Loucy (cell line): Measurements from ENCODE around the gene SPACDR.
A peak's percentile ranks its signal among the peaks of the same experiment; 100 is the strongest.

ENCODE experiments used
- H2AFZ ChIP-seq: fragments of 200-600 bp; sonication (generic); 2 replicates; pipeline ENCODE4 v1.6.0; 2016; ENCODE audit warnings: antibody characterized with exemption, mild to moderate bottlenecking, low read length, moderate library complexity
- H3F3A ChIP-seq: fragments of 200-600 bp; 2 replicates; pipeline ENCODE4 v1.6.0; 2016; ENCODE audit warnings: antibody characterized with exemption, low read depth, mild to moderate bottlenecking
- H3K27me3 ChIP-seq: fragments of 200-600 bp; sonication (generic); 2 replicates; pipeline ENCODE4 v1.6.1; 2014; ENCODE audit warnings: low read length, mild to moderate bottlenecking; ENCODE audit not compliant: insufficient read depth, poor library complexity, severe bottlenecking
- H3K36me3 ChIP-seq: fragments of 200-600 bp; sonication (generic); 2 replicates; pipeline ENCODE4 v1.6.1; 2016; ENCODE audit warnings: low read length; ENCODE audit not compliant: insufficient read depth
- H3K4me1 ChIP-seq: fragments of 200-600 bp; sonication (generic); 2 replicates; pipeline ENCODE4 v1.5.1; 2014; ENCODE audit warnings: low read length, mild to moderate bottlenecking; ENCODE audit not compliant: insufficient read depth, poor library complexity, severe bottlenecking
- H3K4me2 ChIP-seq: fragments of 200-600 bp; sonication (generic); 2 replicates; pipeline ENCODE4 v1.6.0; 2014; ENCODE audit warnings: antibody characterized with exemption, low read length, low read depth, mild to moderate bottlenecking; ENCODE audit not compliant: poor library complexity, severe bottlenecking
- H3K4me3 ChIP-seq: fragments of 200-600 bp; sonication (generic); 2 replicates; pipeline ENCODE4 v1.5.1; 2014; ENCODE audit warnings: low read length, mild to moderate bottlenecking, mixed read lengths; ENCODE audit not compliant: poor library complexity, severe bottlenecking
- H3K79me2 ChIP-seq: fragments of 200-600 bp; sonication (generic); 2 replicates; pipeline ENCODE4 v1.6.1; 2014; ENCODE audit warnings: low read length; ENCODE audit not compliant: insufficient read depth
- H3K9ac ChIP-seq: fragments of 200-600 bp; sonication (generic); 2 replicates; pipeline ENCODE4 v1.6.0; 2014; ENCODE audit warnings: mild to moderate bottlenecking, low read depth, low read length, moderate library complexity; ENCODE audit not compliant: poor library complexity, severe bottlenecking
- H3K9me2 ChIP-seq: fragments of 200-600 bp; sonication (generic); replicated peaks from 2 replicates; pipeline ENCODE4 v1.6.1; 2016; ENCODE audit warnings: low read depth, low read length, mixed read lengths
- H3K9me3 ChIP-seq: fragments of 200-600 bp; sonication (generic); 2 replicates; pipeline ENCODE4 v1.6.1; 2014; ENCODE audit warnings: mild to moderate bottlenecking, antibody characterized with exemption, low read length, low read depth; ENCODE audit not compliant: insufficient read depth
- H4K20me1 ChIP-seq: fragments of 200-600 bp; sonication (generic); 2 replicates; pipeline ENCODE4 v1.6.0; 2014; ENCODE audit warnings: antibody characterized with exemption, low read length, mild to moderate bottlenecking; ENCODE audit not compliant: insufficient read depth, poor library complexity, severe bottlenecking
- EZH2phosphoT487 ChIP-seq: fragments of 200-600 bp; IDR thresholded peaks from 2 replicates; pipeline ENCODE4 v1.6.1; 2018; ENCODE audit warnings: antibody characterized with exemption, mild to moderate bottlenecking, moderate library complexity, borderline replicate concordance
- TF ChIP-seq, protein P1 (sequence below): fragments of 200-600 bp; sonication (generic); conservative IDR thresholded peaks from 2 replicates; pipeline ENCODE4 v1.5.1; 2014; ENCODE audit warnings: mild to moderate bottlenecking, antibody characterized with exemption, low read length

Gene SPACDR

DNA sequence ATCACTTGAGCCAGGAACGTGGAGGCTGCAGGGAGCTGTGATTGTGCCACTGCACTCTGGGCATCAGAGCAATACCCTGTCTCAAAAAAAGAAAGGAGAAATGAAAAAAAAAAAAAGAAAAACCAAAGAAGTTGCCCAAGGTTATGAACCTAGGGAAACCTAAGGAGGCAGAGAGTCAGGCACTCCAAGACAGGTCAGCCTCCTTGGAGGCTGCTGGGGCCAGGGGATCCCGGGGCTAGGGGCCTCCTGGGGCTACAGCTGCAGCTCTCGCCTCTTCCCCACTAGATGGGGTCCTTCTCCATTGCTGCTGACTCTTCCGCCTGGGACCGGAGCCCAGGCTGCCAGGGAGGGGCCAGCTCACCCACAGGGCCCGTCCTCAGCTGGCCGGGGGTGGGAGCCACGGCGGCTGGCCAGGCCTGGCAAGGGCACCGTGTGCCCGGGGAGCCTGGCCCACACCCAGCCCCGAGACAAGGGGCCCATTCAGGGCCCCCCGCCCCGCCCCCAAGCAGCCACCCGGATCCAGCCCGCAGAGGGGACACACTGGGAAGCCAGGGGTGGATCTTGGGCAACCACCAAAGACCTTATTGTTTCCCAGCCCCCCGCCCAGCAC is 1.7 kb upstream of the SPACDR start:
- no peaks in the 10 kb centered on the region for H3K9me2 ChIP-seq
- TF ChIP-seq, protein P1, sequence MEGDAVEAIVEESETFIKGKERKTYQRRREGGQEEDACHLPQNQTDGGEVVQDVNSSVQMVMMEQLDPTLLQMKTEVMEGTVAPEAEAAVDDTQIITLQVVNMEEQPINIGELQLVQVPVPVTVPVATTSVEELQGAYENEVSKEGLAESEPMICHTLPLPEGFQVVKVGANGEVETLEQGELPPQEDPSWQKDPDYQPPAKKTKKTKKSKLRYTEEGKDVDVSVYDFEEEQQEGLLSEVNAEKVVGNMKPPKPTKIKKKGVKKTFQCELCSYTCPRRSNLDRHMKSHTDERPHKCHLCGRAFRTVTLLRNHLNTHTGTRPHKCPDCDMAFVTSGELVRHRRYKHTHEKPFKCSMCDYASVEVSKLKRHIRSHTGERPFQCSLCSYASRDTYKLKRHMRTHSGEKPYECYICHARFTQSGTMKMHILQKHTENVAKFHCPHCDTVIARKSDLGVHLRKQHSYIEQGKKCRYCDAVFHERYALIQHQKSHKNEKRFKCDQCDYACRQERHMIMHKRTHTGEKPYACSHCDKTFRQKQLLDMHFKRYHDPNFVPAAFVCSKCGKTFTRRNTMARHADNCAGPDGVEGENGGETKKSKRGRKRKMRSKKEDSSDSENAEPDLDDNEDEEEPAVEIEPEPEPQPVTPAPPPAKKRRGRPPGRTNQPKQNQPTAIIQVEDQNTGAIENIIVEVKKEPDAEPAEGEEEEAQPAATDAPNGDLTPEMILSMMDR, result 0 out of 2 replicates have a peak, but pooled peaks have one; percentile 12
- no peak for TF ChIP-seq EZH2phosphoT487
- H3F3A ChIP-seq, result no peaks in the 10 kb centered on the region
- H3K36me3 ChIP-seq, result peaks cover 22% of the 10 kb centered on the region; the same call in 1 of the 2 replicates
- no peak overlapping the region for H3K4me2 ChIP-seq
- H3K9ac ChIP-seq, result no peak overlapping the region
- no peak overlapping the region for H3K4me3 ChIP-seq
- no peaks in the 10 kb centered on the region for H3K79me2 ChIP-seq
- H3K4me1 ChIP-seq, result peaks cover 5% of the 10 kb centered on the region
- no peaks in the 10 kb centered on the region for H3K9me3 ChIP-seq
- H3K27me3 ChIP-seq, result no peaks in the 10 kb centered on the region
- peaks cover 21% of the 10 kb centered on the region for H4K20me1 ChIP-seq
- no peak overlapping the region for H2AFZ ChIP-seq

DNA sequence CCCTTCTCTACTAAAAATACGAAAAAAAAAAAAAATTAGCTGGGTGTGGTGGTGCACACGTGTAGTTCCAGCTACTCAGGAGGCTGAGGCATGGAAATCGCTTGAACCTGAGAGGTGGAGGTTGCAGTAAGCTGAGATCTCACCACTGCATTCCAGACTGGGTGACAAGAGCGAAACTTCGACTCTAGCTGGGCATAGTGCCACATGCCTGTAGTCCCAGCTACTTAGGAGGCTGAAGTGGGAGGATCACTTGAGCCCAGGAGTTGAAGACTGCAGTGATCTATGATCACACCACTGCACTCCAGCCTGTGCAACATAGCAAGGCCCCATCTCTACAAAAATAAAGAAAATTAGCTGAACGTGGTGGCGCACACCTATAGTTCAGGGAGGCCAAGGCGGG is 1.2 kb upstream of the SPACDR start:
- Histone ChIP-seq H3K9ac (no peak overlapping the region), H3K4me3 (no peak overlapping the region), H3K4me2 (no peak overlapping the region), H3K4me1 (peaks cover 5% of the 10 kb centered on the region), H2AFZ (no peak overlapping the region), H3K27me3 (no peaks in the 10 kb centered on the region), H3K9me3 (no peaks in the 10 kb centered on the region), H3F3A (no peaks in the 10 kb centered on the region), H4K20me1 (peaks cover 21% of the 10 kb centered on the region), H3K36me3 (peaks cover 22% of the 10 kb centered on the region; the same call in 1 of the 2 replicates), H3K9me2 (no peaks in the 10 kb centered on the region), H3K79me2 (no peaks in the 10 kb centered on the region)
- TF ChIP-seq, protein P1, result no peak
- no peak for TF ChIP-seq EZH2phosphoT487

DNA sequence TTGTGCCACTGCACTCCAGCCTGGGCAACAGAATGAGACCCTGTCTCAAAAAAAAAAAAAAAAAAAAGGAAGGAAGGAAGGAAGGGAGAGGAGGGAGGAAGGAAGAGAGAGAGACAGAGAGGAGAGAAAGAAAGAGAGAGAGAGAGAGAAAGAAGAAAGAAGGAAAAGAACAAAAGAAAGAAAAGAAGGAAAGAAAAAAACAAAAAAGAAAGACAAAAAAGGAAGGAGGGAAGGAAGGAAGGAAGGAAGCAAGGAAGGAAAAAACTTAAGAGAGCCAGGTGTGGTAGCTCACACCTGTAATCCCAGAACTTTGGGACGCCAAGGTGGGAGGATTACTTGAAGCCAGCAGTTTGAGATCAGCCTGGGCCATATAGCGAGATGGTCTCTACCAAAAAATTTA is 731 bp upstream of the SPACDR start:
- H3K9me3 ChIP-seq, result no peaks in the 10 kb centered on the region
- H3K4me1 ChIP-seq, result peaks cover 5% of the 10 kb centered on the region
- peaks cover 18% of the 10 kb centered on the region for H4K20me1 ChIP-seq
- H3F3A ChIP-seq, result no peaks in the 10 kb centered on the region
- H3K9me2 ChIP-seq, result no peaks in the 10 kb centered on the region
- H3K4me3 ChIP-seq, result no peak overlapping the region
- no peaks in the 10 kb centered on the region for H3K79me2 ChIP-seq
- peaks cover 22% of the 10 kb centered on the region; the same call in 1 of the 2 replicates for H3K36me3 ChIP-seq
- H3K27me3 ChIP-seq, result no peaks in the 10 kb centered on the region
- H3K9ac ChIP-seq, result no peak overlapping the region
- TF ChIP-seq, protein P1, result no peak
- TF ChIP-seq EZH2phosphoT487, result no peak
- H3K4me2 ChIP-seq, result no peak overlapping the region
- no peak overlapping the region for H2AFZ ChIP-seq
